H1 (cell line): ENCODE measurements around the gene HOXB4. TPM values are rescaled to one million over a fixed set of nuclear protein-coding genes. Genes with fewer than 3 reads are reported as not detected.

Source experiments
- CTCF ChIA-PET: fragments of 300-600 bp; sonication (Branson Sonifier 250); formaldehyde crosslinking; loops from one replicate; lab custom pipeline; 2021; ENCODE audit not compliant: partially characterized antibody; lab: Charles Lee
- POLR2A ChIA-PET: fragments of 300-600 bp; sonication (Branson Sonifier 250); formaldehyde crosslinking; loops from one replicate; lab custom pipeline; 2021; ENCODE audit warnings: inconsistent platforms; ENCODE audit not compliant: partially characterized antibody; lab: Charles Lee
- DNase-seq, 2 experiments: peaks; one replicate each; pipeline versions ENCODE4 v3.0.0 to v3.0.0-alpha.2; 2010 to 2022; ENCODE audit warnings: low spot score in 2 of 2, low read depth in 1 of 2, mixed read lengths in 1 of 2
- FAIRE-seq: peaks from 2 replicates; lab custom pipeline; 2011; peaks lifted over from hg19 to GRCh38; lab: Jason Lieb, UNC
- H2AFZ ChIP-seq: 2 replicates; pipeline ENCODE4 v1.8.1; 2012; ENCODE audit warnings: low read length, inconsistent platforms
- H2AK5ac ChIP-seq: 2 replicates; pipeline ENCODE4 v1.6.1; 2013; ENCODE audit warnings: low read depth, low read length
- H2BK120ac ChIP-seq: replicated peaks from 2 replicates; pipeline ENCODE3; 2013; ENCODE audit warnings: low read depth, low read length, inconsistent platforms
- H2BK12ac ChIP-seq: 2 replicates; pipeline ENCODE4 v1.6.1; 2013; ENCODE audit warnings: low read depth, low read length
- H2BK15ac ChIP-seq: 2 replicates; pipeline ENCODE4 v1.6.1; 2013; ENCODE audit warnings: low read length
- H2BK20ac ChIP-seq: 2 replicates; pipeline ENCODE4 v1.6.1; 2013; ENCODE audit warnings: low read length
- H2BK5ac ChIP-seq: 2 replicates; pipeline ENCODE4 v1.6.1; 2013; ENCODE audit warnings: low read depth, low read length
- H3K14ac ChIP-seq: 2 replicates; pipeline ENCODE4 v1.6.1; 2013; ENCODE audit warnings: inconsistent platforms; ENCODE audit not compliant: insufficient read length
- H3K18ac ChIP-seq: 2 replicates; pipeline ENCODE4 v1.6.1; 2013; ENCODE audit warnings: low read length; ENCODE audit errors: extremely low read depth
- H3K23ac ChIP-seq: 2 replicates; pipeline ENCODE4 v1.6.1; 2013; ENCODE audit warnings: inconsistent platforms; ENCODE audit not compliant: insufficient read length
- H3K23me2 ChIP-seq: 2 replicates; pipeline ENCODE4 v1.6.1; 2013; ENCODE audit warnings: low read depth, low read length
- H3K27ac ChIP-seq: 2 replicates; pipeline ENCODE4 v1.6.1; 2011; ENCODE audit warnings: low read depth, low read length, inconsistent platforms
- H3K27me3 ChIP-seq, 4 experiments: replicated peaks in 1 of 4; 1 replicate in 1 of 4; 2 replicates in 3 of 4; pipeline versions ENCODE4 v1.6.1 to v1.8.1; 2011 to 2013; ENCODE audit warnings: low read length in 3 of 4, mild to moderate bottlenecking in 3 of 4, inconsistent platforms in 2 of 4, mixed read lengths in 2 of 4, moderate library complexity in 1 of 4; ENCODE audit not compliant: control insufficient read depth in 3 of 4, insufficient read depth in 3 of 4; ENCODE audit errors: extremely low read depth in 1 of 4
- H3K36me3 ChIP-seq, 4 experiments: 2 replicates each; pipeline versions ENCODE4 v1.6.1 to v1.8.1; 2011 to 2013; ENCODE audit warnings: mild to moderate bottlenecking in 4 of 4, low read length in 3 of 4, moderate library complexity in 2 of 4, control low read depth in 1 of 4, inconsistent platforms in 1 of 4; ENCODE audit not compliant: insufficient read depth in 4 of 4, control insufficient read depth in 2 of 4
- H3K4ac ChIP-seq: replicated peaks from 2 replicates; pipeline ENCODE3; 2013; ENCODE audit warnings: low read length, low read depth, mixed read lengths, inconsistent platforms; ENCODE audit not compliant: insufficient read length
- H3K4me1 ChIP-seq, 4 experiments: replicated peaks in 1 of 4; 1 replicate in 1 of 4; 2 replicates in 3 of 4; pipeline versions ENCODE4 v1.6.1 to v1.8.1; 2011 to 2013; ENCODE audit warnings: low read length in 3 of 4, inconsistent platforms in 2 of 4, mixed read lengths in 1 of 4; ENCODE audit not compliant: insufficient read depth in 4 of 4, control insufficient read depth in 3 of 4
- H3K4me2 ChIP-seq, 2 experiments: 2 replicates each; pipeline versions ENCODE4 v1.6.1 to v1.8.1; 2011 to 2013; ENCODE audit warnings: low read depth in 2 of 2, low read length in 2 of 2, control low read depth in 1 of 2, inconsistent platforms in 1 of 2, mild to moderate bottlenecking in 1 of 2; ENCODE audit not compliant: insufficient read depth in 1 of 2
- H3K4me3 ChIP-seq, 4 experiments: fragments of 200-600, 300-600 bp in 1 of 4; sonication (generic), shearing (Covaris generic), sonication (Bioruptor Twin) in 1 of 4; 2 replicates each; pipeline versions ENCODE4 v1.5.1 to v1.8.1; 2011 to 2016; ENCODE audit warnings: low read length in 4 of 4, low read depth in 3 of 4, control low read depth in 2 of 4, inconsistent platforms in 2 of 4, mild to moderate bottlenecking in 2 of 4, mixed read lengths in 1 of 4, moderate library complexity in 1 of 4; ENCODE audit not compliant: insufficient read depth in 2 of 4; ENCODE audit errors: extremely low read depth in 1 of 4
- H3K56ac ChIP-seq: replicated peaks from 2 replicates; pipeline ENCODE3; 2013; ENCODE audit warnings: low read depth, mild to moderate bottlenecking, mixed read lengths, low read length, inconsistent platforms; ENCODE audit not compliant: insufficient read length
- H3K79me1 ChIP-seq: 2 replicates; pipeline ENCODE4 v1.6.1; 2013; ENCODE audit warnings: low read depth, low read length, control low read depth
- H3K79me2 ChIP-seq, 2 experiments: 2 replicates each; pipeline versions ENCODE4 v1.6.1 to v1.8.1; 2012 to 2013; ENCODE audit warnings: low read length in 2 of 2, mild to moderate bottlenecking in 2 of 2, inconsistent platforms in 1 of 2; ENCODE audit not compliant: insufficient read depth in 2 of 2, control insufficient read depth in 1 of 2
- H3K9ac ChIP-seq, 4 experiments: replicated peaks in 1 of 4; 1 replicate in 1 of 4; 2 replicates in 3 of 4; pipeline versions ENCODE4 v1.6.1 to v1.8.1; 2011 to 2013; ENCODE audit warnings: low read depth in 3 of 4, low read length in 3 of 4, control low read depth in 2 of 4, mild to moderate bottlenecking in 2 of 4, moderate library complexity in 2 of 4, inconsistent platforms in 1 of 4; ENCODE audit errors: extremely low read depth in 1 of 4
- H3K9me3 ChIP-seq, 2 experiments: 2 replicates each; pipeline versions ENCODE4 v1.6.1 to v1.8.1; 2012 to 2013; ENCODE audit warnings: mild to moderate bottlenecking in 2 of 2, moderate library complexity in 2 of 2, control low read depth in 1 of 2, inconsistent platforms in 1 of 2, low read depth in 1 of 2, low read length in 1 of 2, mixed read lengths in 1 of 2; ENCODE audit not compliant: insufficient read depth in 2 of 2
- H4K20me1 ChIP-seq, 2 experiments: replicated peaks in 1 of 2; 2 replicates each; pipeline versions ENCODE3 to v1.8.1; 2011 to 2013; ENCODE audit warnings: inconsistent platforms in 2 of 2, low read length in 2 of 2, mild to moderate bottlenecking in 1 of 2; ENCODE audit not compliant: insufficient read depth in 2 of 2, control insufficient read depth in 1 of 2
- H4K5ac ChIP-seq: 2 replicates; pipeline ENCODE4 v1.6.1; 2013; ENCODE audit warnings: low read length, low read depth, mixed read lengths, inconsistent platforms; ENCODE audit not compliant: insufficient read length
- H4K8ac ChIP-seq: 2 replicates; pipeline ENCODE4 v1.8.0; 2013; ENCODE audit warnings: mild to moderate bottlenecking, moderate library complexity, low read length, inconsistent platforms; ENCODE audit not compliant: insufficient read depth; ENCODE audit errors: extremely low read depth
- H4K91ac ChIP-seq: replicated peaks from 2 replicates; pipeline ENCODE3; 2013; ENCODE audit warnings: low read length, mixed read lengths, inconsistent platforms; ENCODE audit not compliant: insufficient read length
- CEBPB ChIP-seq: IDR thresholded peaks from 2 replicates; pipeline ENCODE4 v1.6.1; 2012; ENCODE audit warnings: low read depth, low read length
- EZH2 ChIP-seq: fragments of 200-600 bp; sonication (generic); IDR thresholded peaks from 2 replicates; pipeline ENCODE4 v1.7.1; 2012; ENCODE audit warnings: low read depth, mild to moderate bottlenecking, moderate library complexity, low read length, inconsistent platforms; ENCODE audit not compliant: severe bottlenecking
- RBBP5 ChIP-seq: IDR thresholded peaks from 2 replicates; pipeline ENCODE4 v1.7.1; 2012; ENCODE audit warnings: low read depth, mild to moderate bottlenecking, inconsistent platforms, low read length, moderate library complexity, borderline replicate concordance
- WGBS, 2 experiments: shearing (Covaris generic) in 1 of 2; methylation state at CpG; one replicate each; pipeline versions ENCODE4 v1.1.6 to v1.1.7; 2013 to 2015; ENCODE audit warnings: low lambda C conversion rate in 2 of 2, mixed read lengths in 2 of 2, inconsistent platforms in 1 of 2, low coverage in 1 of 2, missing lambda C conversion rate in 1 of 2; ENCODE audit not compliant: insufficient replicate concordance in 2 of 2, insufficient coverage in 1 of 2, insufficient read length in 1 of 2; ENCODE audit errors: extremely low coverage in 1 of 2, missing lambda C conversion rate in 1 of 2; 5-methylcytosine and 5-hydroxymethylcytosine counted together
- polyA plus RNA-seq, 7 experiments: library from polyadenylated mRNA; depleted of rRNA in 3 of 7; stranded (reverse) in 5 of 7; unstranded in 2 of 7; fragments of >200 nt in 5 of 7; fragments of 200-250 nt in 2 of 7; gene quantifications; 1 replicate in 5 of 7; 2 replicates in 1 of 7; 4 replicates in 1 of 7; pipeline versions ENCODE4 v1.2.1 to v1.2.3, GENCODE V29; 2011 to 2013; ENCODE audit warnings: missing spikeins in 2 of 7, mixed read lengths in 2 of 7
- total RNA-seq: library from RNA; stranded (reverse); fragmentation: NEBNext Ultra II Directional; extraction: Animal tissue kit (Norgen Biotek cat#: 25700); gene quantifications from 2 replicates; pipeline ENCODE4 v1.2.1, GENCODE V29; 2021

Gene HOXB4
- total and polyA plus RNA-seq, 2 of the 8 experiments (the other 6 are each of a cell fraction or from before 2014, with no cell fraction given) = not detected

DNA sequence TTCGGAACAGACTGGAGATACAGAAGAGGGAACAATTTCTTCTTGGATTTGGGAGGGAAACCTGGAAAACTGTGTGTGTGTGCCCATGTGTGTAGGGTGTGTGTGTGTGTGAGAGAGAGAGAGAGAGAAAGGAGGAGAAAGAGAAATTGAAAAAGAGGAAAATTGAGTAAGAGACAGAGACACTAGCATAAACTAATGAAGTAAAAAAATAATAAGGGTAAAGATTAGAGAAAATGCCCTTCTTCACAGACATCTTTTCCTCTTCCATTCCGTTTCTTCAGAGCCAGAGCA, 19.4 kb downstream of the HOXB4 start:
- no peak overlapping the region for H3K4me3 ChIP-seq
- CTCF ChIA-PET = interaction anchor here (1.2 to 1.5 kb wide), 2 partner anchors 12 to 67 kb away, joined by 3 read pairs; partner anchors contain the start of gene HOXB9
- no peak for DNase-seq
- no peak overlapping the region for H2BK15ac ChIP-seq
- POLR2A ChIA-PET = no interaction called here
- H3K23ac ChIP-seq = no peak overlapping the region
- no peak overlapping the region for H3K27ac ChIP-seq
- no peak overlapping the region for H2BK120ac ChIP-seq
- no peak for FAIRE-seq
- H3K79me1 ChIP-seq = no peaks in the 10 kb centered on the region
- H3K36me3 ChIP-seq = peaks cover 0 to 5% (median 0%) of the 10 kb centered on the region in 4 experiments; a peak in 1 of 8 replicates
- H3K4me1 ChIP-seq = peaks cover 0 to 9% (median 4%) of the 10 kb centered on the region in 4 experiments; a peak in 4 of 7 replicates
- H2BK20ac ChIP-seq = no peak overlapping the region
- H3K9ac ChIP-seq = no peak overlapping the region
- no peaks in the 10 kb centered on the region for H3K79me2 ChIP-seq
- peaks cover 99 to 100% (median 100%) of the 10 kb centered on the region in 4 experiments for H3K27me3 ChIP-seq
- no peak overlapping the region for H3K4ac ChIP-seq
- H3K14ac ChIP-seq = no peak overlapping the region
- no peak overlapping the region for H3K56ac ChIP-seq
- no peak for TF ChIP-seq RBBP5
- peak; percentile 24 for TF ChIP-seq EZH2
- no peak for TF ChIP-seq CEBPB
- WGBS, 2 experiments = 34% methylated on average over 2 of the region's 2 CpGs; no CpG with 5 or more reads in 1 of the 2 experiments
- H2BK12ac ChIP-seq = no peak overlapping the region
- no peak overlapping the region for H2BK5ac ChIP-seq
- H4K5ac ChIP-seq = no peak overlapping the region
- no peak overlapping the region for H4K8ac ChIP-seq
- H2AFZ ChIP-seq = no peak overlapping the region
- no peak overlapping the region for H3K4me2 ChIP-seq
- H3K9me3 ChIP-seq = no peaks in the 10 kb centered on the region
- H3K23me2 ChIP-seq = no peaks in the 10 kb centered on the region
- no peak overlapping the region for H3K18ac ChIP-seq
- no peak overlapping the region for H2AK5ac ChIP-seq
- H4K91ac ChIP-seq = no peak overlapping the region
- peaks cover 17 to 34% of the 10 kb centered on the region in 2 experiments for H4K20me1 ChIP-seq
